Neutrophil (primary cell): ENCODE results near the gene TRDN.

Source experiments
- H3K27ac ChIP-seq: fragments of 200-600 bp; sonication (generic); 2 replicates; pipeline ENCODE4 v1.5.1; 2016; ENCODE audit warnings: mild to moderate bottlenecking, moderate library complexity
- H3K27me3 ChIP-seq: fragments of 200-600 bp; sonication (generic); 2 replicates; pipeline ENCODE4 v1.6.0; 2016; ENCODE audit warnings: mild to moderate bottlenecking
- H3K36me3 ChIP-seq: fragments of 200-600 bp; sonication (generic); 2 replicates; pipeline ENCODE4 v1.5.1; 2017
- H3K4me1 ChIP-seq, 2 experiments: fragments of 200-600 bp in 1 of 2; sonication (generic) in 1 of 2; 1 replicate in 1 of 2; 2 replicates in 1 of 2; pipeline versions ENCODE4 v1.5.1 to v1.6.1; 2013 to 2016; ENCODE audit warnings: low read depth in 1 of 2, low read length in 1 of 2, mild to moderate bottlenecking in 1 of 2, moderate library complexity in 1 of 2; ENCODE audit not compliant: control insufficient read depth in 1 of 2, insufficient read depth in 1 of 2
- H3K4me3 ChIP-seq, 2 experiments: fragments of 200-600 bp in 1 of 2; sonication (generic) in 1 of 2; 1 replicate in 1 of 2; 2 replicates in 1 of 2; pipeline ENCODE4 v1.5.1; 2013 to 2016; ENCODE audit warnings: low read depth in 1 of 2, low read length in 1 of 2, mild to moderate bottlenecking in 1 of 2, moderate library complexity in 1 of 2
- H3K9me3 ChIP-seq: fragments of 200-600 bp; sonication (generic); 2 replicates; pipeline ENCODE4 v1.5.1; 2016
- TF ChIP-seq, protein P1 (sequence below): fragments of 200-600 bp; sonication (generic); IDR thresholded peaks from 2 replicates; pipeline ENCODE4 v1.5.1; 2016; ENCODE audit warnings: antibody characterized with exemption

The TRDN gene

DNA sequence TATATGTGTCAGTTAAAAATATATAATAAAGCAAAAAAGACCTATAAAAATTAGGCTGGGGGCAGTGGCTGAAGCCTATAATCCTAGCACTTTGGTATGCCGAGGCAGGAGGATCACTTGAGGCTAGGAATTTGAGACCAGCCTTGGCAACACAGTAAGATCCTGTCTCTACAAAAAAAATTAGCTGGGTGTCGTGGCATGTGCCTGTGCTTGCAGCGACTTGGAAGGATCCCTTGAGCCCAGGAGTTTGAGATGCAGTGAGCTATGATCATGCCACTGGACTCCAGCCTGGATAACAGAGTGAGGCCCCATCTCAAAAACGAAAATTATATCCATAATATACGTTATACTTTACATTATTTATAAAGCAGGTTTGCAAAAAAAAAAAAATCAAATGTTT, 20.7 kb downstream of the TRDN start:
- Histone ChIP-seq H3K4me1 (no peaks in the 10 kb centered on the region), H3K4me3 (no peak overlapping the region), H3K27ac (no peak overlapping the region), H3K36me3 (no peaks in the 10 kb centered on the region), H3K27me3 (no peaks in the 10 kb centered on the region), H3K9me3 (no peaks in the 10 kb centered on the region)
- TF ChIP-seq, protein P1, sequence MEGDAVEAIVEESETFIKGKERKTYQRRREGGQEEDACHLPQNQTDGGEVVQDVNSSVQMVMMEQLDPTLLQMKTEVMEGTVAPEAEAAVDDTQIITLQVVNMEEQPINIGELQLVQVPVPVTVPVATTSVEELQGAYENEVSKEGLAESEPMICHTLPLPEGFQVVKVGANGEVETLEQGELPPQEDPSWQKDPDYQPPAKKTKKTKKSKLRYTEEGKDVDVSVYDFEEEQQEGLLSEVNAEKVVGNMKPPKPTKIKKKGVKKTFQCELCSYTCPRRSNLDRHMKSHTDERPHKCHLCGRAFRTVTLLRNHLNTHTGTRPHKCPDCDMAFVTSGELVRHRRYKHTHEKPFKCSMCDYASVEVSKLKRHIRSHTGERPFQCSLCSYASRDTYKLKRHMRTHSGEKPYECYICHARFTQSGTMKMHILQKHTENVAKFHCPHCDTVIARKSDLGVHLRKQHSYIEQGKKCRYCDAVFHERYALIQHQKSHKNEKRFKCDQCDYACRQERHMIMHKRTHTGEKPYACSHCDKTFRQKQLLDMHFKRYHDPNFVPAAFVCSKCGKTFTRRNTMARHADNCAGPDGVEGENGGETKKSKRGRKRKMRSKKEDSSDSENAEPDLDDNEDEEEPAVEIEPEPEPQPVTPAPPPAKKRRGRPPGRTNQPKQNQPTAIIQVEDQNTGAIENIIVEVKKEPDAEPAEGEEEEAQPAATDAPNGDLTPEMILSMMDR, result no peak

DNA sequence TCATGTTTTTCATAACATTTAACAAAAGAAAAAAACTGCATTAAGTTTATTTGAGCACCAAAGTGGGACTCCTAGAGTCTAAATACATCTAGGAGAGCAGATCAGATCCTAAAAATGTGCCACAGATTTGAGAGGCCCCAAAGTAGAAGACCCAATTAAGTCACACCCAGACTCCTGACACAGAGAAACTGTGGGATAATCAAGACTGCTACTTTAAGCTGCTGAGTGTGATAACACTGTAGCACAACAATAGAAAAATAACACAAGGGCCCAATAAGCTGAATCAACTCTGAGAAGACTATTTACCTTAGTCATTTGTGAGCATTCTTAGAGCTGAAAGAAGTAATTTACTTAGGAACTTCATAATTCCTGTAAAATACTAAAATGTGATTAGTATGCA, 26.0 kb downstream of the TRDN start:
- H3K9me3 ChIP-seq, result no peaks in the 10 kb centered on the region
- H3K27me3 ChIP-seq, result no peaks in the 10 kb centered on the region
- no peaks in the 10 kb centered on the region for H3K4me1 ChIP-seq
- H3K4me3 ChIP-seq, result no peak overlapping the region
- no peak overlapping the region for H3K27ac ChIP-seq
- TF ChIP-seq, protein P1, result no peak
- no peaks in the 10 kb centered on the region for H3K36me3 ChIP-seq

DNA sequence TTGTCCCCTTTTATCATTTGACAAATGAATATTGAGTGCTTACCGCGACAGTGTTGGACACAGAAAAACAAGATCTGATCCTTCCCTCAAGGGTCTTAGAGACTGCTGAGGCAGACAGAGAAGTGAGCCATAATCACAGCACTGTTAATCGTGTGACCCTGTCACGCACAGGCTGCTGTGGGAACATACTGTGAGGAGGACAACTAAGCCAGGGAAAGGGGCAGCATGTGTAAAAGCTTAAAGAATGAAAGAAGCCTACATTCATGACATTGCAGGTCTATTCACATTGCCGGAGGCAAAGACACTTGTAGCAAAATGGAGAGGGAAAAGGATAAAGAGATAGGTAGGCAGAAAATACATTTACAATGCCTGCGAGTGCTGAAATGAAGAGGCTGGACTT, 32.7 kb downstream of the TRDN start:
- TF ChIP-seq, protein P1, result no peak
- no peaks in the 10 kb centered on the region for H3K4me1 ChIP-seq
- no peaks in the 10 kb centered on the region for H3K9me3 ChIP-seq
- H3K4me3 ChIP-seq, result no peak overlapping the region
- no peak overlapping the region for H3K27ac ChIP-seq
- no peaks in the 10 kb centered on the region for H3K36me3 ChIP-seq
- H3K27me3 ChIP-seq, result no peaks in the 10 kb centered on the region

DNA sequence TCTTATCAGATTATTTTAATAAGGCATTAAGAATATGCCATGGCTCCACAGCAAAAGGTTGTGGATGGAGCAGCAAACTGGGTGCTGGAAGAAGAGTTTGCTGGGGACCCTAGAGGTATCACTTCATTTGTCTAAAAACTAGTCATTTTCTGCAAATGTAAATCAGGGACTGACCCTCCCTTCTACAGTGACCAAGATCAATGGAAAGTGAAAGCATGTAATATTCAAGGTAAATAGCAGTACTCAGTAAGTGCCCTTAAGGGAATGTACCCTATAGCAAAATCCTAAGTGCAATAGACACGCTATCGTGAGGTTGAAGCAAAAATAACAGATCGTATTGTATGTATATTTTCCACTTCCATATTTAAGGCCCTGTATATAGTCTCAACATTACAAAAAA, 38.7 kb downstream of the TRDN start:
- TF ChIP-seq, protein P1, result no peak
- no peak overlapping the region for H3K27ac ChIP-seq
- no peak overlapping the region for H3K4me3 ChIP-seq
- no peaks in the 10 kb centered on the region for H3K27me3 ChIP-seq
- H3K36me3 ChIP-seq, result no peaks in the 10 kb centered on the region
- no peaks in the 10 kb centered on the region for H3K9me3 ChIP-seq
- H3K4me1 ChIP-seq, result no peaks in the 10 kb centered on the region

DNA sequence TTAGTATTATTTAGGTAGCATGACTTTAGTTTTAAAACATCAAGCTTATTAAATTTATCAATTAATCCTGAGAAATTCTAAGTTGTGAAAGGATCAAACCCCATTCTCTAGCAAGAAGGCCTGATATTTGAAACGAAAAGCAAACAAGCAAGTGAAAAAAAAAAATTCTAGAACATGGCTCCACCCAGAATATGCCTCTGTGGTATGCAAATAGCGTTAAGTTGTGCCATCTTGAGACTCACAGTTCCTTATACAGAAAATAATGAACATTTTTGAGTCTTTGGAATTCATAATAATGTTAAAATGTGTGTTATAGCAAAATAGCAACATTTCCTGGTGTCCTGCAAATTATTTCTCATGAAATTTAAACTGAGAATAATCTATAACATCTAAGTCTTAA, 42.0 kb downstream of the TRDN start:
- no peaks in the 10 kb centered on the region for H3K27me3 ChIP-seq
- no peaks in the 10 kb centered on the region for H3K9me3 ChIP-seq
- no peaks in the 10 kb centered on the region for H3K36me3 ChIP-seq
- no peak overlapping the region for H3K4me3 ChIP-seq
- TF ChIP-seq, protein P1, result no peak
- no peak overlapping the region for H3K27ac ChIP-seq
- H3K4me1 ChIP-seq, result no peaks in the 10 kb centered on the region

DNA sequence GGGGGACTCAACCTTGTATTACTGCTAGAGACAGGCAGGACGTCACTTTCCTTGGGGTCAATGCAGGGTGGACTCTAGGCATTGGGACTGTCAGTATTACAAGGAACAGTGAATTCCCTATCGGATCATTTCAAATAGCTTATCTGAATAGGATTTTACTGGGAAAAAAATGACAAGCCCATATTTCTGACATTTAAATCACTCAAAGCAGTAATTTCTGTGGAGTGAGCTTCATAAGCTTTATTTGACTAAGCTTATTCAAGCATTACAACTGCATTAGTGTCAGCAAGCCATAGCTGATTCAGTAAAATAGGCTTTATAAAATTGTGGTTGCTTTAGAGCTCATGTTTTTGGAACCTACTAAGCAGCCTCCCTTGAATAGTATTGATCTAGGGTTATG, 44.3 kb downstream of the TRDN start:
- Histone ChIP-seq H3K27me3 (no peaks in the 10 kb centered on the region), H3K36me3 (no peaks in the 10 kb centered on the region), H3K4me1 (no peaks in the 10 kb centered on the region), H3K9me3 (no peaks in the 10 kb centered on the region), H3K27ac (no peak overlapping the region), H3K4me3 (no peak overlapping the region)
- TF ChIP-seq, protein P1, result no peak
